ENCODE results near the gene TMEM255B. TPM values are rescaled to one million over a fixed set of nuclear protein-coding genes. Genes with fewer than 3 reads are reported as not detected.

TMEM255B gene
- total and polyA plus RNA-seq, 2 of the 4 experiments (the other 2 are of a cell fraction), result 0.36 to 0.94 TPM

- no peak overlapping the region for H2AK9ac ChIP-seq (replicated peaks; ENCODE audit: low read depth, low read length, poor library complexity)
- no peak overlapping the region for H3K4me2 ChIP-seq (ENCODE audit: low read depth, low read length)
- no peak overlapping the region for H3K9ac ChIP-seq (ENCODE audit: low read depth, low read length)
- no peak overlapping the region for H2AK5ac ChIP-seq (ENCODE audit: low read depth, low read length)
- H2BK15ac ChIP-seq (ENCODE audit: low read depth, low read length), result no peak overlapping the region
- H4K20me1 ChIP-seq (ENCODE audit: insufficient read depth, low read length), result peaks cover 31% of the 10 kb centered on the region
- no TSS peak for BruUV-seq (replicated peaks)
- H3K4me3 ChIP-seq (ENCODE audit: insufficient read depth, low read depth, low read length), result no peak overlapping the region
- H2BK120ac ChIP-seq (ENCODE audit: low read depth, low read length), result no peak overlapping the region
- H3K56ac ChIP-seq (ENCODE audit: extremely low read depth, insufficient read depth, low read length), result no peak overlapping the region
- H4K91ac ChIP-seq (ENCODE audit: insufficient read depth, low read depth, low read length), result no peak overlapping the region
- 100% methylated on average over 6 of the region's 20 CpGs; no CpG with 5 or more reads in 1 of the 2 experiments for WGBS, 2 experiments (ENCODE audit: extremely low coverage in 2 of 2, insufficient read length in 1 of 2)
- DNase-seq (no peak), ATAC-seq (ENCODE audit: low read depth) (no peak)
- POLR2A ChIA-PET (ENCODE audit: unreplicated experiment), result no interaction called here
- TF ChIP-seq POLR2A (IDR thresholded peaks at IDR 0.05; ENCODE audit: low read depth, low read length) (no peak), CEBPB (IDR thresholded peaks at IDR 0.05; ENCODE audit: low read depth, low read length) (no peak), CTCF (conservative IDR thresholded peaks at IDR 0.05; ENCODE audit: low read depth, low read length) (no peak), SMC3 (IDR thresholded peaks at IDR 0.05; ENCODE audit: low read depth, low read length) (no peak), USF2 (IDR thresholded peaks at IDR 0.05; ENCODE audit: low read depth, low read length) (no peak), RFX5 (IDR thresholded peaks at IDR 0.05; ENCODE audit: low read depth, low read length) (no peak), RAD21 (IDR thresholded peaks at IDR 0.05; ENCODE audit: low read length) (no peak), RCOR1 (IDR thresholded peaks at IDR 0.05; ENCODE audit: insufficient replicate concordance, low read length) (no peak), ELK1 (IDR thresholded peaks at IDR 0.05; ENCODE audit: borderline replicate concordance, low read depth, low read length) (no peak)
- no peak overlapping the region for H3K23ac ChIP-seq (ENCODE audit: low read depth, low read length)
- H2BK20ac ChIP-seq (ENCODE audit: low read depth, low read length), result no peak overlapping the region
- 0 out of 4 replicates have a peak overlapping the region, but pooled peaks of 1 of the 2 experiments have one; percentile 0 for H4K8ac ChIP-seq (ENCODE audit: low read depth in 2 of 2, low read length in 2 of 2)
- H3K27me3 ChIP-seq (ENCODE audit: control insufficient read depth, insufficient read depth, low read length), result no peaks in the 10 kb centered on the region
- peak overlapping the region; percentile 21 for H2AFZ ChIP-seq (replicated peaks; ENCODE audit: low read length, poor library complexity)
- no peaks in the 10 kb centered on the region for H3K9me3 ChIP-seq (ENCODE audit: control insufficient read depth, insufficient read depth, low read length)
- peaks cover 23 to 70% of the 10 kb centered on the region in 2 experiments for H3K79me1 ChIP-seq (ENCODE audit: low read depth in 1 of 2, low read length in 2 of 2)
- CTCF ChIA-PET, result no interaction called here
- H3K18ac ChIP-seq (ENCODE audit: low read depth, low read length), result no peak overlapping the region
- no peak overlapping the region for H3K27ac ChIP-seq (ENCODE audit: insufficient read depth, low read length)
- dilution Hi-C loops (cut with HindIII; ENCODE audit: low sequenced_read_pairs, unreplicated experiment), result no loop called here
- peaks cover 63% of the 10 kb centered on the region for H3K36me3 ChIP-seq (ENCODE audit: control insufficient read depth, insufficient read depth, low read length)
- no peak overlapping the region for H4K5ac ChIP-seq (ENCODE audit: low read depth, low read length)
- H3K14ac ChIP-seq (replicated peaks; ENCODE audit: low read depth, low read length), result no peak overlapping the region
- no peaks in the 10 kb centered on the region for H3K4me1 ChIP-seq (ENCODE audit: control insufficient read depth, insufficient read depth, low read length)
- intact Hi-C loops (cut with micrococcal nuclease), result no loop called here
- in situ Hi-C loops (cut with MboI; ENCODE audit: low sequenced_read_pairs), result no loop called here
- no peak overlapping the region for H3K4ac ChIP-seq (ENCODE audit: low read depth, low read length)
- no peak overlapping the region for H2BK5ac ChIP-seq (ENCODE audit: low read depth, low read length, poor library complexity, severe bottlenecking)
- H3K9me1 ChIP-seq (ENCODE audit: insufficient read depth, low read length), result peaks cover 15% of the 10 kb centered on the region; the same call in 1 of the 2 replicates
Measured at GRCh38 chr13:113828282-113828825, 69.3 kb downstream of the TMEM255B start.

Data from IMR-90 (cell line).